Astrocyte (in vitro differentiated cells and primary cell): ENCODE measurements around the gene ARHGEF10L.

Source experiments
- CTCF ChIP-seq: IDR thresholded peaks from 2 replicates; pipeline ENCODE4 v1.5.1; 2011; ENCODE audit warnings: low read depth, mild to moderate bottlenecking, inconsistent platforms, low read length, moderate library complexity; ENCODE audit not compliant: insufficient read depth
- EZH2 ChIP-seq: IDR thresholded peaks from 2 replicates; pipeline ENCODE4 v1.6.1; 2012; ENCODE audit warnings: mild to moderate bottlenecking, low read length, inconsistent platforms; ENCODE audit not compliant: insufficient read depth

GRCh38 chr1:17520041-17520440 lies 19.5 kb upstream of the ARHGEF10L start:
- TF ChIP-seq CTCF = no peak
- TF ChIP-seq EZH2 = no peak
